HCT116 (cell line): ENCODE data around the gene OVOL2. TPM values are rescaled to one million over a fixed set of nuclear protein-coding genes. Genes with fewer than 3 reads are reported as not detected.

Source experiments
- ATAC-seq: fragments of 200-7000 bp; cut with Tn5 transposase; 2 replicates; pipeline ENCODE4 v1.9.1; 2020; ENCODE audit warnings: mild to moderate bottlenecking, moderate library complexity
- BruUV-seq: library from RNA; stranded (reverse); fragments of 400-500 nt; replicated peaks from 2 replicates; lab custom pipeline; 2021; lab: Mats Ljungman, UMichigan
- CTCF ChIA-PET: fragments of 300-600 bp; sonication (Branson Sonifier 250); formaldehyde crosslinking; loops from one replicate; lab custom pipeline; 2021; ENCODE audit warnings: antibody characterized with exemption; lab: Charles Lee
- POLR2A ChIA-PET: fragments of 300-600, 350-600 bp; sonication (Branson Sonifier 250); formaldehyde crosslinking; loops from one replicate; lab custom pipeline; 2021; ENCODE audit warnings: antibody characterized with exemption; lab: Charles Lee
- RAD21 ChIA-PET, 2 experiments: fragments of 300-600 bp; sonication (Branson Sonifier 250); formaldehyde crosslinking; loops; one replicate each; lab custom pipeline; 2023; ENCODE audit warnings: low total read pairs in 2 of 2; ENCODE audit not compliant: uncharacterized antibody in 2 of 2, unreplicated experiment in 2 of 2, low non-redundant PET in 1 of 2; lab: Charles Lee
- DNase-seq: peaks from one replicate; pipeline ENCODE4 v3.0.0-alpha.2; 2010; ENCODE audit warnings: low read depth, low spot score
- H2AFZ ChIP-seq: fragments of 200-600 bp; shearing (Covaris generic), sonication (generic); 2 replicates; pipeline ENCODE4 v1.6.1; 2017; ENCODE audit warnings: low read depth, mixed run types, mixed read lengths, antibody characterized with exemption, low read length; ENCODE audit not compliant: poor library complexity, severe bottlenecking
- H3K27ac ChIP-seq: 2 replicates; pipeline ENCODE4 v1.5.1; 2012; ENCODE audit warnings: low read depth, low read length
- H3K27me3 ChIP-seq: fragments of 200-600 bp; sonication (generic); 2 replicates; pipeline ENCODE4 v1.6.1; 2016; ENCODE audit warnings: mixed run types, low read length, mixed read lengths; ENCODE audit not compliant: insufficient read depth
- H3K36me3 ChIP-seq, 2 experiments: fragments of 200-500 bp in 1 of 2; fragments of 200-600 bp in 1 of 2; sonication (Bioruptor generic) in 1 of 2; sonication (generic) in 1 of 2; 2 replicates each; pipeline versions ENCODE4 v1.5.1 to v1.6.1; 2014 to 2016; ENCODE audit warnings: low read length in 2 of 2, inconsistent platforms in 1 of 2, mixed read lengths in 1 of 2, mixed run types in 1 of 2; ENCODE audit not compliant: insufficient read depth in 2 of 2, control insufficient read depth in 1 of 2
- H3K4me1 ChIP-seq, 2 experiments: fragments of 200-600 bp in 1 of 2; sonication (generic) in 1 of 2; 2 replicates each; pipeline versions ENCODE4 v1.5.1 to v1.6.1; 2012 to 2017; ENCODE audit warnings: low read length in 2 of 2, inconsistent platforms in 1 of 2, mild to moderate bottlenecking in 1 of 2, mixed read lengths in 1 of 2, mixed run types in 1 of 2, moderate library complexity in 1 of 2; ENCODE audit not compliant: insufficient read depth in 2 of 2, control insufficient read depth in 1 of 2
- H3K4me2 ChIP-seq: fragments of 200-600 bp; sonication (generic); 2 replicates; pipeline ENCODE4 v1.6.1; 2017; ENCODE audit warnings: mixed run types, low read length, mixed read lengths
- H3K4me3 ChIP-seq, 2 experiments: fragments of 200-600 bp in 1 of 2; sonication (generic) in 1 of 2; replicated peaks in 1 of 2; 2 replicates each; pipeline ENCODE4 v1.5.1; 2011 to 2016; ENCODE audit warnings: low read length in 2 of 2, control low read depth in 1 of 2, low read depth in 1 of 2, mild to moderate bottlenecking in 1 of 2, mixed read lengths in 1 of 2, mixed run types in 1 of 2
- H3K79me2 ChIP-seq: fragments of 200-600 bp; sonication (generic); 2 replicates; pipeline ENCODE4 v1.6.1; 2017; ENCODE audit warnings: mild to moderate bottlenecking, mixed run types, low read length, moderate library complexity, mixed read lengths; ENCODE audit not compliant: insufficient read depth
- H3K9ac ChIP-seq: fragments of 200-600 bp; sonication (generic); 2 replicates; pipeline ENCODE4 v1.6.1; 2016; ENCODE audit warnings: low read length, mixed read lengths
- H3K9me2 ChIP-seq: fragments of 200-600 bp; sonication (generic), shearing (Covaris generic); 2 replicates; pipeline ENCODE4 v1.6.1; 2017; ENCODE audit warnings: mixed run types, mild to moderate bottlenecking, moderate library complexity; ENCODE audit not compliant: insufficient read depth
- H3K9me3 ChIP-seq, 2 experiments: fragments of 200-500 bp in 1 of 2; fragments of 200-600 bp in 1 of 2; sonication (Bioruptor generic) in 1 of 2; sonication (generic) in 1 of 2; 2 replicates each; pipeline ENCODE4 v1.6.1; 2014 to 2017; ENCODE audit warnings: low read length in 2 of 2, mixed read lengths in 2 of 2, inconsistent platforms in 1 of 2, low read depth in 1 of 2, mild to moderate bottlenecking in 1 of 2, mixed run types in 1 of 2, moderate library complexity in 1 of 2; ENCODE audit not compliant: control insufficient read depth in 1 of 2, insufficient read depth in 1 of 2
- H4K20me1 ChIP-seq: fragments of 200-600 bp; sonication (generic), shearing (Covaris generic); 2 replicates; pipeline ENCODE4 v1.6.1; 2017; ENCODE audit warnings: mixed run types, mild to moderate bottlenecking, moderate library complexity; ENCODE audit not compliant: insufficient read depth
- CBX3 ChIP-seq: IDR thresholded peaks from 2 replicates; pipeline ENCODE4 v1.6.1; 2012; ENCODE audit warnings: low read depth
- CEBPB ChIP-seq: IDR thresholded peaks from 2 replicates; pipeline ENCODE4 v1.6.1; 2012; ENCODE audit warnings: low read depth
- EGR1 ChIP-seq: IDR thresholded peaks from 2 replicates; pipeline ENCODE4 v1.6.1; 2012; ENCODE audit warnings: low read depth
- ELF1 ChIP-seq: IDR thresholded peaks from 2 replicates; pipeline ENCODE4 v1.6.1; 2012; ENCODE audit warnings: low read depth, borderline replicate concordance
- EZH2 ChIP-seq: fragments of 200-600 bp; sonication (generic); IDR thresholded peaks from 2 replicates; pipeline ENCODE4 v1.6.1; 2017; ENCODE audit warnings: antibody characterized with exemption, mixed run types
- EZH2phosphoT487 ChIP-seq: fragments of 200-600 bp; IDR thresholded peaks from 2 replicates; pipeline ENCODE4 v1.6.1; 2018; ENCODE audit warnings: antibody characterized with exemption, borderline replicate concordance
- FOSL1 ChIP-seq: IDR thresholded peaks from 2 replicates; pipeline ENCODE4 v1.6.1; 2012; ENCODE audit warnings: low read depth
- JUND ChIP-seq: IDR thresholded peaks from 2 replicates; pipeline ENCODE4 v1.6.1; 2012
- MAX ChIP-seq: IDR thresholded peaks from 2 replicates; pipeline ENCODE4 v1.6.1; 2012
- POLR2A ChIP-seq: IDR thresholded peaks from 2 replicates; pipeline ENCODE4 v1.7.0; 2011; ENCODE audit warnings: borderline replicate concordance; ENCODE audit not compliant: insufficient read depth, insufficient read length; ENCODE audit errors: extremely low read depth
- RAD21 ChIP-seq: IDR thresholded peaks from 2 replicates; pipeline ENCODE4 v1.6.1; 2012; ENCODE audit warnings: low read depth, mild to moderate bottlenecking
- REST ChIP-seq: IDR thresholded peaks from 2 replicates; pipeline ENCODE4 v1.6.1; 2012; ENCODE audit warnings: low read depth
- SRF ChIP-seq: IDR thresholded peaks from 2 replicates; pipeline ENCODE4 v1.6.1; 2012; ENCODE audit warnings: low read depth
- TCF7L2 ChIP-seq: IDR thresholded peaks from 2 replicates; pipeline ENCODE4 v1.7.0; 2011; ENCODE audit warnings: borderline replicate concordance, inconsistent platforms; ENCODE audit not compliant: insufficient read depth, insufficient read length; ENCODE audit errors: extremely low read depth
- YY1 ChIP-seq: IDR thresholded peaks from 2 replicates; pipeline ENCODE4 v1.6.1; 2011; ENCODE audit warnings: low read length, low read depth, moderate library complexity, mild to moderate bottlenecking; ENCODE audit not compliant: insufficient replicate concordance; ENCODE audit errors: extremely low read depth
- ZFX ChIP-seq: fragments of 450-650 bp; IDR thresholded peaks from 2 replicates; pipeline ENCODE4 v1.6.1; 2017
- intact Hi-C: fragments of 100-400 bp; cut with micrococcal nuclease; formaldehyde crosslinking; loops from 2 replicates; pipeline ENCODE4 v1.10.0; 2022
- total RNA-seq: library from RNA; stranded (reverse); gene quantifications from one replicate; pipeline ENCODE4 v1.2.1, GENCODE V29; 2021; ENCODE audit not compliant: unreplicated experiment

OVOL2 gene
- total RNA-seq, 1 experiment from 2014 or later: 0.86 TPM

- ATAC-seq: no peak
These were observed 45.6 kb downstream of the OVOL2 start for GRCh38 chr20:18011951-18012645.

GRCh38 chr20:18011482-18011881 lies 46.2 kb downstream of the OVOL2 start:
- H3K27ac ChIP-seq: no peak overlapping the region
- no peak overlapping the region for H3K4me3 ChIP-seq

More at GRCh38 chr20:18011951-18012645, 45.6 kb downstream of the OVOL2 start:
- H3K9me2 ChIP-seq: no peaks in the 10 kb centered on the region
- ChIA-PET POLR2A (no interaction called here), CTCF (no interaction called here), RAD21 (no interaction called here)
- no peaks in the 10 kb centered on the region for H3K4me1 ChIP-seq
- intact Hi-C loops: no loop called here
- no peaks in the 10 kb centered on the region for H3K9me3 ChIP-seq
- H3K27ac ChIP-seq: no peak overlapping the region
- H3K4me2 ChIP-seq: no peak overlapping the region
- no peaks in the 10 kb centered on the region for H3K79me2 ChIP-seq
- no peaks in the 10 kb centered on the region for H3K36me3 ChIP-seq
- TF ChIP-seq FOSL1 (no peak), EZH2 (no peak), ELF1 (no peak), CBX3 (no peak), TCF7L2 (no peak), RAD21 (no peak), YY1 (no peak), CEBPB (no peak), JUND (no peak), EZH2phosphoT487 (no peak), ZFX (no peak), MAX (no peak), EGR1 (no peak), SRF (no peak)
- H3K27me3 ChIP-seq: no peaks in the 10 kb centered on the region
- no peak for DNase-seq
- no peaks in the 10 kb centered on the region for H4K20me1 ChIP-seq
- no peak overlapping the region for H3K9ac ChIP-seq
- no peak overlapping the region for H3K4me3 ChIP-seq
- no peak overlapping the region for H2AFZ ChIP-seq
- no TSS peak for BruUV-seq

More at GRCh38 chr20:18011482-18011881, 46.2 kb downstream of the OVOL2 start:
- ChIA-PET CTCF (no interaction called here), POLR2A (no interaction called here), RAD21 (no interaction called here)
- H3K79me2 ChIP-seq: no peaks in the 10 kb centered on the region
- no peaks in the 10 kb centered on the region for H4K20me1 ChIP-seq
- H3K9ac ChIP-seq: no peak overlapping the region
- no peak for TF ChIP-seq ZFX
- TF ChIP-seq EZH2phosphoT487: no peak
- no peak for TF ChIP-seq POLR2A
- no peak for TF ChIP-seq REST
- TF ChIP-seq RAD21: no peak
- TF ChIP-seq CEBPB: no peak
- no peaks in the 10 kb centered on the region for H3K4me1 ChIP-seq
- intact Hi-C loops: no loop called here
- H3K9me2 ChIP-seq: no peaks in the 10 kb centered on the region
- ATAC-seq (no peak), DNase-seq (no peak)
- H2AFZ ChIP-seq: no peak overlapping the region
- no peaks in the 10 kb centered on the region for H3K36me3 ChIP-seq
- BruUV-seq: no TSS peak
- H3K9me3 ChIP-seq: no peaks in the 10 kb centered on the region
- no peaks in the 10 kb centered on the region for H3K27me3 ChIP-seq
- H3K4me2 ChIP-seq: no peak overlapping the region
